GM12874 (cell line): ENCODE results near the gene TRPV3.

ENCODE experiments used
- TF ChIP-seq, protein P1 (sequence below): IDR thresholded peaks from 2 replicates; pipeline ENCODE4 v1.5.1; 2011; ENCODE audit warnings: low read depth, mild to moderate bottlenecking, control low read depth, low read length, moderate library complexity; ENCODE audit not compliant: insufficient read depth

The TRPV3 gene

DNA sequence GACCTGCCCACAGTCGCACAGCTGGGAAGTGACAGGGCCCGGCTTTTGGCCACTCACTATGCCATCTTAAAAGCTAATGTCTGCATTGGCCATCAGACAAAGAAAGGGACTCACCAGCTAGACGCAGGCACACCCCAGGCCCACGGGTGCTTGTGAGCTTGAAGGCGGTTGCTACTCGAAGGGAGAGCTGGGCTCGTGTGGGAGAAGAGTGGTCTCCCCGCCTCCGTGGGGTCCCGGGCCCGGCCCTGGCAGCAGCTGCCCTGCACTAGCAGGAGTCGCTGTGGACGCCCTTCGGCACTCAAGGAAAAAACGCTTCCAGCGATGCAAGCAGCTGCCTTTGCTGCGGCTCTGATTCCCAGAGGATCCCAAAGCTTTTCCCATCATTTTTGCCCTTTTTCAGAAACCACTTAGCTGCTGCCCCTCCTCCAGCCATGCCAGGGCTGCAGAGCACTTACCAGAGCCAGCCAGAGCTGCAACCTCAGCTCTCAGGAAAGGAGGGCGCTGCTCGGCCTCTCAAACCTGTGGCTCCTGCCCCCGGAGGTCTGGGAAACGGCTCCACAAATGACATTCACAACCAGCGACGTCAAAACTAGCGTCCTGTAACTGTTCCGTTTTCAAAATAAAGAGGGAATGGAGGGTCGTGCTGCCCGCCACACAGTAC lies 39.3 kb upstream of the TRPV3 start:
- TF ChIP-seq, protein P1, sequence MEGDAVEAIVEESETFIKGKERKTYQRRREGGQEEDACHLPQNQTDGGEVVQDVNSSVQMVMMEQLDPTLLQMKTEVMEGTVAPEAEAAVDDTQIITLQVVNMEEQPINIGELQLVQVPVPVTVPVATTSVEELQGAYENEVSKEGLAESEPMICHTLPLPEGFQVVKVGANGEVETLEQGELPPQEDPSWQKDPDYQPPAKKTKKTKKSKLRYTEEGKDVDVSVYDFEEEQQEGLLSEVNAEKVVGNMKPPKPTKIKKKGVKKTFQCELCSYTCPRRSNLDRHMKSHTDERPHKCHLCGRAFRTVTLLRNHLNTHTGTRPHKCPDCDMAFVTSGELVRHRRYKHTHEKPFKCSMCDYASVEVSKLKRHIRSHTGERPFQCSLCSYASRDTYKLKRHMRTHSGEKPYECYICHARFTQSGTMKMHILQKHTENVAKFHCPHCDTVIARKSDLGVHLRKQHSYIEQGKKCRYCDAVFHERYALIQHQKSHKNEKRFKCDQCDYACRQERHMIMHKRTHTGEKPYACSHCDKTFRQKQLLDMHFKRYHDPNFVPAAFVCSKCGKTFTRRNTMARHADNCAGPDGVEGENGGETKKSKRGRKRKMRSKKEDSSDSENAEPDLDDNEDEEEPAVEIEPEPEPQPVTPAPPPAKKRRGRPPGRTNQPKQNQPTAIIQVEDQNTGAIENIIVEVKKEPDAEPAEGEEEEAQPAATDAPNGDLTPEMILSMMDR: no peak

DNA sequence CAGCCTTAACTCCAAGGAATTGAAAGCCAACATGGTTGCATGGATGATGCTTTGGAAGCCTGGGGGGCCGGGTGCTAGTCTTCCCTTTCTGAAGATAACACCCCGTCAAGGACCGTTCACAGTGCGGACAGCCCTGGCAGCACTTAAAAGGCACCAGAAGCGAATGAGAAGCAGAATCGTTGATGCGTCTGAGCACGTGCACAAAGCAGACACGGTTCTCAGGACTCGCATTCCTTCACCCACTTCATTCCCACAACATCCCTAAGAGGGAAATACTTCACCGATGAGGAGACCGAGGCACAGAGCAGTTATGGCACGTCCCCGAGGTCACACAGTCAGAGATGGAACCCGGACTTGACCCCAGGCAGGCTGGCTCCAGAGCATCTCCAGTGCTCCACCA lies 37.4 kb upstream of the TRPV3 start:
- TF ChIP-seq, protein P1: no peak

DNA sequence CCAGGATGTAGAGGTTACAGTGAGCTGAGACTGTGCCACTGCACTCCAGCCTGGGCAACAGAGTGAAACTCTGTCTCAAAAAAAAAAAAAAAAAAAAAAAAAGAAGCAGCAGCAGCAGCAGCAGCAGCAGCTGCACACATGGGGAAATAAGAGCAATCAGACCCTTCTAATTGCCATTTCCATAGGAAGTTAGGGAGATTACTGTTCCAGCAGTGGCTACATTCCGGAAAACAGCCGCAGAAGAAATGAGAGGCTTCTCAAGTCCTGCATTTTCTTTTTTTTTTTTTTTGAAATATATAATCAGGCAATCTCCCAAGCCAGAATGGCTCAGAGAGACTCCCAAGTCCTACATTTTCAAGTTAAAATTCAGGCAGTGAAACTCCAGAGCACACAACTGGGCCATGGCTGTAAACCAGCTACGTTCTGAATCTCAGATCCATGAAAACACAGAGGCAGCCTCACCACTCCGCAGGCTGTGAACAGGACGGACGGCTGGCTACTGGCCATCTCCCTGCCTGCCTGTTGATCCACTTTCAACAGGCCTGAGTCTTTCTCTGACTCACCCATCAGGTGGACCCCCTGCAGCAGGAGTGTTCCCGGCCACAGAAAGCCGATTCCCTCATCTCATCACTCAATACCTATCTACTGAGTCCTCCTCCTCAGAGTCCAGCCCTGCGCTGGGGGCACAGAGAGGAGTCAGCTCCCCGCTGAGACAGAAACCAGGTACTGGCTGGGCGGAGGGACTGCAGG lies 36.6 kb upstream of the TRPV3 start:
- TF ChIP-seq, protein P1: no peak

DNA sequence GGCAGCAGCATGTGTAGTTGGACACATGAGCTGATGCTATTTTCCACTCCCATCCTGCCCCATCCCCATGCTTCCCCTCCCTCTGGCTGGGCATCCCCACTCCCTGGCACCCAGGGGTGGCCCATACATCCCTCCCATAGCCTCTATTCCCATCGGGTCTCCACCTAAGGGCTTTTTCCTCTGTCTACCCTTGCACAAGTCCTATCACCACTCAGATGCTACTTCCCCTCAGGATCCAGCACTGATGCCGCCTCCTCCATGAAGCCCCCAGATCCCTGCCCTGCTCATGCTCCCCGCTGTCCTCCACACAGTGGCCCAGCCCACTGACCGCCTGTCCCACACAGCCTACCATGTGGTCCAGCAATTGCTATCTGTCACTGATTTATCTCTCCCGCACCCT lies 35.8 kb upstream of the TRPV3 start:
- TF ChIP-seq, protein P1: no peak

GRCh38 chr17:3592216-3592860 lies 34.7 kb upstream of the TRPV3 start:
- TF ChIP-seq, protein P1: no peak

GRCh38 chr17:3590768-3591167 lies 33.2 kb upstream of the TRPV3 start:
- TF ChIP-seq, protein P1: no peak

- TF ChIP-seq, protein P1: no peak
Measured at GRCh38 chr17:3590231-3590630, 32.6 kb upstream of the TRPV3 start.
